Mesothelial cell of epicardium (in vitro differentiated cells): Measurements from ENCODE around the gene SPEM1. TPM values are rescaled to one million over a fixed set of nuclear protein-coding genes. Genes with fewer than 3 reads are reported as not detected.
A peak's percentile ranks its signal among the peaks of the same experiment; 100 is the strongest.

Experiments used
- DNase-seq, 2 experiments: peaks; one replicate each; pipeline ENCODE4 v3.0.0; 2021; ENCODE audit warnings: low spot score in 2 of 2; ENCODE audit not compliant: unreplicated experiment in 2 of 2
- H3K27ac Mint-ChIP-seq: 2 replicates; pipeline ENCODE4 v1.8.0; 2021; ENCODE audit warnings: mixed read lengths
- H3K27me3 Mint-ChIP-seq: 2 replicates; pipeline ENCODE4 v1.8.0; 2021; ENCODE audit warnings: low read depth, mixed read lengths
- H3K36me3 Mint-ChIP-seq: 2 replicates; pipeline ENCODE4 v1.8.0; 2021; ENCODE audit warnings: mixed read lengths
- H3K4me1 Mint-ChIP-seq: 2 replicates; pipeline ENCODE4 v1.8.0; 2021; ENCODE audit warnings: mixed read lengths
- H3K4me3 Mint-ChIP-seq: 2 replicates; pipeline ENCODE4 v1.8.0; 2021; ENCODE audit warnings: mild to moderate bottlenecking, moderate library complexity, mixed read lengths
- H3K9me3 Mint-ChIP-seq: 2 replicates; pipeline ENCODE4 v1.8.0; 2021; ENCODE audit warnings: mixed read lengths
- total RNA-seq: library from RNA; stranded (reverse); gene quantifications from 3 replicates; pipeline ENCODE4 v1.2.1, GENCODE V29; 2021
- TF ChIP-seq, protein P1 (sequence below): fragments of 200-600 bp; sonication (generic); IDR thresholded peaks from one replicate; pipeline ENCODE4 v1.5.0; 2021; ENCODE audit warnings: antibody characterized with exemption; ENCODE audit not compliant: unreplicated experiment

The SPEM1 gene
- total RNA-seq, 1 donor from 2014 or later, result 0.38 TPM

DNA sequence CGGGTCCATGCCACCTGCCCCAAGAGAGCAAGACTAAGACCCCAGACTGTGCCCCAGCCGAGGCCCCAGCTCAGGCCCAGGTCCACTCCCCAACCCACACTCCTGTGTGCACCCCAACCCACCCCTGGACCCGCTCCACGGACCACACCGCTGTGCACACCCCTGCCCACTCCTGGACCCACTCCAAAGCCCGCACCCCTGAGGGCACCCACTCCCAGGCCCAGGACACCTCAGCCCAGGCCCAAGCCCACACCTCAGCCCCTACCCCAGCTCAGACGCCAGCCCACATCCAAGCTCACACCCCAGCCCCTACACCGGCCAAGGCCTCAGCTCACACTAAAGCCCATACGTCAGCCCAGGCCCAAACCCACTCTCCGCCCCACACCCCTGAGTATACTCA, 9.6 kb downstream of the SPEM1 start:
- TF ChIP-seq, protein P1, sequence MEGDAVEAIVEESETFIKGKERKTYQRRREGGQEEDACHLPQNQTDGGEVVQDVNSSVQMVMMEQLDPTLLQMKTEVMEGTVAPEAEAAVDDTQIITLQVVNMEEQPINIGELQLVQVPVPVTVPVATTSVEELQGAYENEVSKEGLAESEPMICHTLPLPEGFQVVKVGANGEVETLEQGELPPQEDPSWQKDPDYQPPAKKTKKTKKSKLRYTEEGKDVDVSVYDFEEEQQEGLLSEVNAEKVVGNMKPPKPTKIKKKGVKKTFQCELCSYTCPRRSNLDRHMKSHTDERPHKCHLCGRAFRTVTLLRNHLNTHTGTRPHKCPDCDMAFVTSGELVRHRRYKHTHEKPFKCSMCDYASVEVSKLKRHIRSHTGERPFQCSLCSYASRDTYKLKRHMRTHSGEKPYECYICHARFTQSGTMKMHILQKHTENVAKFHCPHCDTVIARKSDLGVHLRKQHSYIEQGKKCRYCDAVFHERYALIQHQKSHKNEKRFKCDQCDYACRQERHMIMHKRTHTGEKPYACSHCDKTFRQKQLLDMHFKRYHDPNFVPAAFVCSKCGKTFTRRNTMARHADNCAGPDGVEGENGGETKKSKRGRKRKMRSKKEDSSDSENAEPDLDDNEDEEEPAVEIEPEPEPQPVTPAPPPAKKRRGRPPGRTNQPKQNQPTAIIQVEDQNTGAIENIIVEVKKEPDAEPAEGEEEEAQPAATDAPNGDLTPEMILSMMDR, result no peak
- Mint-ChIP-seq H3K36me3 (no peaks in the 10 kb centered on the region), H3K27me3 (no peaks in the 10 kb centered on the region), H3K9me3 (no peaks in the 10 kb centered on the region), H3K4me3 (no peak overlapping the region), H3K27ac (no peak overlapping the region), H3K4me1 (no peaks in the 10 kb centered on the region)
- DNase-seq, result no peak

DNA sequence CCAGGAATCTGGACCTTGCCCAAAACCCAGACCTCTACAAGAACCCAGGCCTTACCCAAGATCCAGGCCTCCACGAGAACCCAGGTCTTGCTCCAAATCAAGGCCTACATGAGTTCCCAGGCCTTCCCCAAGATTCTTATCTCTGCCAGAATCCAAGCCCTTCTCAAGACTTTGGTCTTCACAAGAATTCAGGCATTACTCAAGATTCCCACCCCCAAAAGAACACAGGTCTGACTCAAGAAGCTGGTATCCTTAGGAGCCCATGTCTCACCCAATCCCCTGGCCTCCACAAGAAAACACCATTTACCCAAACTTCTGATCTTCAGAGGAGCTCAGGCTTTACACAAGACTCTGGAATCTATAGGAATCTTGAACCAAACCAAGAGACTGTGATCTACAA, 11.1 kb downstream of the SPEM1 start:
- H3K27ac Mint-ChIP-seq, result no peak overlapping the region
- peaks cover 11% of the 10 kb centered on the region for H3K27me3 Mint-ChIP-seq

DNA sequence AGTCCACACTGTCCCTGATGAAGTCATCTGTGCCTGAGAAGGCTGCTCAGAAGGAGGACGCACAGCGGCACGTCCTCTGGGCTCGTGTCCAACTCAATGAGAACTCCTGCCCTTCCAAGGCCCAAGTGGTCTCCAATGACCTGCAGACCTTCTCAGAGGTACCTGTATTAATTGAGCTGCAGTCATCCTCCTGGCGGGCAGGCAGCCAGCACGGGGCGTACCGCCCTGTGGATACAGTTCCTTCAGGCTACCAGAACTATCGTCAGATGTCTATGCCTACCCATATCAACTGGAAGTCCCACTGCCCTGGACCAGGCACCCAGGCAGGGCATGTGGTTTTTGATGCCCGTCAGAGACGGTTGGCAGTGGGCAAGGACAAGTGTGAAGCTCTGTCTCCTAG, 12.2 kb downstream of the SPEM1 start:
- no peak for DNase-seq
- TF ChIP-seq, protein P1, result no peak
- no peaks in the 10 kb centered on the region for H3K9me3 Mint-ChIP-seq
- peaks cover 19% of the 10 kb centered on the region for H3K27me3 Mint-ChIP-seq
- H3K4me1 Mint-ChIP-seq, result peaks cover 8% of the 10 kb centered on the region
- H3K27ac Mint-ChIP-seq, result no peak overlapping the region
- no peaks in the 10 kb centered on the region for H3K36me3 Mint-ChIP-seq
- H3K4me3 Mint-ChIP-seq, result no peak overlapping the region

More for the DNA sequence above, 11.1 kb downstream of the SPEM1 start:
- H3K9me3 Mint-ChIP-seq, result no peaks in the 10 kb centered on the region
- TF ChIP-seq, protein P1, result no peak
- no peak for DNase-seq
- no peak overlapping the region for H3K4me3 Mint-ChIP-seq
- H3K4me1 Mint-ChIP-seq, result peaks cover 3% of the 10 kb centered on the region
- H3K36me3 Mint-ChIP-seq, result no peaks in the 10 kb centered on the region

DNA sequence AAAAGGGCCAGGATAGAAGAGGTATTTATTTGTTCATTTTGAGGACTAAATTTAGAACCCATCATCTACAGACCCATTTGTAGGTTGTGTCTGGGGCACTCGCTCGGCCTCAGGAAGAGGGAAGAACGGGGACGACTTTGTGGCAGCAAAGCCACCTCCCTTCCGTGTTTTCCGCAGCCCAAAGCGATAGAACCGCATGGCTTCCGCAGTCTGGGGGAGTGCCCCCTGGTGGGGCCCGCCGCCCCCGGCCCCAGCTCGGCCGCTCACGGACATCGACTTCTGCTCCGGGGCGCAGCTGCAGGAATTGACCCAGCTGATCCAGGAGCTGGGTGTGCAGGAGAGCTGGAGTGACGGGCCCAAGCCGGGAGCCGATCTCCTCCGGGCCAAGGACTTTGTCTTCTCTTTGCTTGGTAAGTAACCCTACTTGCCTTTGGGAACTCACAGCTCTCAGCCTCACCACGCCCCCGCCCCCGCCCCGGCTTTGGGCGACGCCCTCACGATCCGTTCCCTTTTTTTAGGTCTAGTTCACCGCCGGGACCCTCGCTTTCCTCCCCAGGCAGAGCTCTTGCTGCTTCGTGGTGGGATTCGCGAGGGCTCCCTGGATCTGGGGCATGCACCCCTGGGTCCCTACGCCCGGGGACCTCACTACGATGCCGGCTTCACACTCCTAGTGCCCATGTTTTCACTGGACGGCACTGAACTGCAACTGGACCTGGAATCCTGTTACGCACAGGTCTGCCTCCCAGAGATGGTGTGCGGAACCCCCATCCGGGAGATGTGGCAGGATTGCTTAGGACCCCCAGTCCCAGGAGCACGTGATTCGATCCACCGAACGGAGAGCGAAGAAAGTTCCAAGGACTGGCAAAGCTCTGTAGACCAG, 15.8 kb downstream of the SPEM1 start:
- Mint-ChIP-seq H3K36me3 (no peaks in the 10 kb centered on the region), H3K4me1 (peaks cover 34% of the 10 kb centered on the region), H3K27me3 (peaks cover 38% of the 10 kb centered on the region), H3K4me3 (peak overlapping the region; percentile 83), H3K27ac (peak overlapping the region; percentile 97), H3K9me3 (no peaks in the 10 kb centered on the region)
- peak in 1 of 2 experiments; percentile 58 for DNase-seq
- TF ChIP-seq, protein P1, result peak; percentile 41

DNA sequence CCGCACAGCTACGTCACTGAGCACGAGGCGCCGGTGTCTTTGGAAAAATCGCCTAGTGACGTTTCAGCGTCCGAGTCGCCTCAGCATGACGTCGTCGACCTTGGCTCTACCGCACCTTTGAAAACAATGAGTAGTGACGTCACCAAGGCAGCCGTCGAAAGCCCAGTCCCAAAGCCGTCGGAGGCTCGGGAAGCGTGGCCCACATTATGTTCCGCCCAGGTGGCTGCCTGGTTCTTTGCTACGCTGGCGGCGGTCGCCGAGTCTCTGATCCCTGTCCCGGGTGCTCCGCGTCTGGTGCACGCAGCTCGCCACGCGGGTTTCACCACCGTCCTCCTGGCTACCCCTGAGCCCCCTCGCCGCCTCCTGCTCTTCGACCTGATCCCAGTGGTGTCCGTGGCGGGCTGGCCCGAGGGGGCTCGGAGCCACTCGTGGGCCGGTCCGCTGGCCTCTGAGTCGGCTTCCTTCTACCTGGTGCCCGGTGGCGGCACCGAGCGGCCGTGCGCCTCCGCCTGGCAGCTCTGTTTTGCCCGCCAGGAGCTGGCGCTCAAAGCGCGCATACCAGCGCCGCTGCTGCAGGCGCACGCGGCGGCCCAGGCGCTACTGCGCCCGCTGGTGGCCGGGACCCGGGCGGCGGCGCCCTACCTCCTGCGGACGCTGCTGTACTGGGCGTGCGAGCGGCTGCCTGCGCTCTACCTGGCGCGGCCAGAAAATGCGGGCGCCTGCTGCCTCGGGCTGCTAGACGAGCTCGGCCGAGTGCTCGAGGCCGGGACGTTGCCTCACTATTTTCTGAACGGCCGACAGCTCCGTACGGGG, 16.6 kb downstream of the SPEM1 start:
- peaks cover 42% of the 10 kb centered on the region for H3K4me1 Mint-ChIP-seq
- peak; percentile 75 to 88 for DNase-seq
- TF ChIP-seq, protein P1, result peak; percentile 39

More for the DNA sequence above, 16.6 kb downstream of the SPEM1 start:
- Mint-ChIP-seq H3K27me3 (peaks cover 38% of the 10 kb centered on the region), H3K9me3 (no peaks in the 10 kb centered on the region), H3K27ac (peak overlapping the region; percentile 97), H3K36me3 (no peaks in the 10 kb centered on the region), H3K4me3 (peak overlapping the region; percentile 83)
